HepG2 (cell line): Measurements from ENCODE around the gene ENSA. TPM values are rescaled to one million over a fixed set of nuclear protein-coding genes. Genes with fewer than 3 reads are reported as not detected.

Experiments used
- ARID3A ChIP-seq: IDR thresholded peaks from 2 replicates; pipeline ENCODE4 v1.6.1; 2012; ENCODE audit warnings: low read depth, low read length, improper control_type of control experiment
- FOXP4 ChIP-seq: sonication (generic); formaldehyde crosslinking; IDR thresholded peaks from 2 replicates; pipeline ENCODE4 v1.4.0; 2020; ENCODE audit warnings: missing genetic modification reagents
- JUNB ChIP-seq: sonication (generic); formaldehyde crosslinking; IDR thresholded peaks from 2 replicates; pipeline ENCODE4 v1.8.0; 2022; ENCODE audit warnings: missing genetic modification reagents, mild to moderate bottlenecking, borderline replicate concordance
- KLF9 ChIP-seq: IDR thresholded peaks from 2 replicates; pipeline ENCODE4 v1.6.1; 2016; ENCODE audit warnings: low read depth
- KMT2A ChIP-seq: sonication (generic); formaldehyde crosslinking; IDR thresholded peaks from 2 replicates; pipeline ENCODE4 v1.4.0; 2020; ENCODE audit warnings: missing genetic modification reagents
- MEIS2 ChIP-seq: sonication (generic); formaldehyde crosslinking; IDR thresholded peaks from 2 replicates; pipeline ENCODE4 v1.9.0; 2021; ENCODE audit warnings: mild to moderate bottlenecking, missing genetic modification reagents
- PATZ1 ChIP-seq: sonication (generic); formaldehyde crosslinking; IDR thresholded peaks from 2 replicates; pipeline ENCODE4 v1.4.0; 2020; ENCODE audit warnings: missing genetic modification reagents
- TAF1 ChIP-seq: sonication (generic); formaldehyde crosslinking; IDR thresholded peaks from 2 replicates; pipeline ENCODE4 v1.4.0; 2020; ENCODE audit warnings: missing genetic modification reagents
- TAF15 ChIP-seq: fragments of 200-400 bp; formaldehyde crosslinking; IDR thresholded peaks from one replicate; pipeline ENCODE4 v1.6.1; 2018; ENCODE audit warnings: mild to moderate bottlenecking, low read depth, low read length; ENCODE audit not compliant: poor library complexity, severe bottlenecking
- THAP7 ChIP-seq: sonication (generic); formaldehyde crosslinking; IDR thresholded peaks from 2 replicates; pipeline ENCODE4 v1.8.1; 2023; ENCODE audit warnings: mild to moderate bottlenecking, missing genetic modification reagents
- THAP9 ChIP-seq: sonication (generic); formaldehyde crosslinking; IDR thresholded peaks from 2 replicates; pipeline ENCODE4; 2020; ENCODE audit warnings: missing genetic modification reagents, mild to moderate bottlenecking, borderline replicate concordance
- ZBTB26 ChIP-seq: IDR thresholded peaks from 2 replicates; pipeline ENCODE4 v1.6.1; 2016; ENCODE audit warnings: missing compliant biosample characterization, missing genetic modification reagents, borderline replicate concordance
- ZEB1 ChIP-seq: IDR thresholded peaks from 2 replicates; pipeline ENCODE4 v1.6.1; 2012; ENCODE audit warnings: mild to moderate bottlenecking, low read depth, inconsistent platforms; ENCODE audit not compliant: insufficient replicate concordance
- ZNF563 ChIP-seq: sonication (generic); formaldehyde crosslinking; IDR thresholded peaks from 2 replicates; pipeline ENCODE4 v1.8.0; 2022; ENCODE audit warnings: mild to moderate bottlenecking, moderate library complexity, missing genetic modification reagents
- ZNF652 ChIP-seq: IDR thresholded peaks from 2 replicates; pipeline ENCODE4 v1.6.1; 2016; ENCODE audit warnings: low read depth, borderline replicate concordance
- ZNF773 ChIP-seq: sonication (generic); formaldehyde crosslinking; IDR thresholded peaks from 2 replicates; pipeline ENCODE4 v1.4.0; 2020; ENCODE audit warnings: missing genetic modification reagents, borderline replicate concordance
- ZNF878 ChIP-seq: sonication (generic); formaldehyde crosslinking; IDR thresholded peaks from 2 replicates; pipeline ENCODE4 v1.8.1; 2023; ENCODE audit warnings: mild to moderate bottlenecking, missing genetic modification reagents, moderate library complexity
- ZNF879 ChIP-seq: sonication (generic); formaldehyde crosslinking; IDR thresholded peaks from 2 replicates; pipeline ENCODE4 v1.8.1; 2023; ENCODE audit warnings: missing genetic modification reagents
- polyA plus RNA-seq, 8 experiments: library from polyadenylated mRNA; depleted of rRNA in 3 of 8; stranded (reverse) in 7 of 8; unstranded in 1 of 8; fragments of >200 nt; fragmentation: Illumina TruSeq in 4 of 8; extraction: Trizol in 4 of 8; gene quantifications; 2 replicates each; pipeline versions ENCODE4 v1.2.1 to v1.2.3, GENCODE V29; 2011 to 2016; ENCODE audit warnings: low read depth in 4 of 8, missing spikeins in 1 of 8, mixed read lengths in 1 of 8; ENCODE audit not compliant: insufficient read depth in 1 of 8
- total RNA-seq, 5 experiments: library from RNA; depleted of rRNA; stranded (reverse); fragments of >200 nt; fragmentation: Illumina TruSeq; extraction: Trizol; gene quantifications; 2 replicates each; pipeline ENCODE4 v1.2.3, GENCODE V29; 2016; ENCODE audit warnings: low read depth in 1 of 5

The ENSA gene
- total and polyA plus RNA-seq, 2 of the 13 experiments (the other 11 are each of a cell fraction or from before 2014, with no cell fraction given), result 54.5 to 111 TPM

GRCh38 chr1:150579110-150579944 is 50.1 kb downstream of the ENSA start, which contains the start of gene MCL1 (continued):
- TF ChIP-seq THAP9 (CRISPR knock-in tag) (no peak), KMT2A (CRISPR knock-in tag) (peak; percentile 36; the same call in 1 of the 2 replicates), KLF9 (CRISPR knock-in tag) (no peak), PATZ1 (CRISPR knock-in tag) (peak; percentile 25; the same call in 1 of the 2 replicates), MEIS2 (no peak), ZNF878 (CRISPR knock-in tag) (peak; percentile 40), ZBTB26 (no peak), ARID3A (no peak), TAF15 (no peak), JUNB (CRISPR knock-in tag) (no peak), FOXP4 (CRISPR knock-in tag) (peak; percentile 44; the same call in 1 of the 2 replicates), ZNF773 (no peak), ZNF563 (CRISPR knock-in tag) (peak; percentile 41; the same call in 1 of the 2 replicates), TAF1 (CRISPR knock-in tag) (peak; percentile 93), THAP7 (CRISPR knock-in tag) (peak; percentile 33; the same call in 1 of the 2 replicates), ZNF652 (CRISPR knock-in tag) (no peak), ZNF879 (CRISPR knock-in tag) (no peak), ZEB1 (no peak)
